ENCODE data around the gene DOK7. TPM values are rescaled to one million over a fixed set of nuclear protein-coding genes. Genes with fewer than 3 reads are reported as not detected.

DOK7 gene
- total RNA-seq, 1 donor from 2014 or later, result 4.8 TPM

- H3K27ac Mint-ChIP-seq, result no peak overlapping the region
- peaks cover 27% of the 10 kb centered on the region for H3K27me3 Mint-ChIP-seq (ENCODE audit: low read depth)
- peaks cover 2% of the 10 kb centered on the region for H3K9me3 Mint-ChIP-seq
- no peak for TF ChIP-seq CTCF (IDR thresholded peaks at IDR 0.05; ENCODE audit: unreplicated experiment)
- H3K36me3 Mint-ChIP-seq, result peaks cover 1% of the 10 kb centered on the region
- no peak overlapping the region for H3K4me3 Mint-ChIP-seq
- no peak for DNase-seq (ENCODE audit: low spot score in 2 of 2, unreplicated experiment in 2 of 2)
- peaks cover 17% of the 10 kb centered on the region for H3K4me1 Mint-ChIP-seq
These were observed 2.0 kb downstream of the DOK7 start for GRCh38 chr4:3464911-3465697.

GRCh38 chr4:3465698-3466671, 2.9 kb downstream of the DOK7 start:
- Mint-ChIP-seq H3K27me3 (ENCODE audit: low read depth) (peaks cover 29% of the 10 kb centered on the region), H3K9me3 (no peaks in the 10 kb centered on the region), H3K4me1 (peaks cover 16% of the 10 kb centered on the region), H3K36me3 (no peaks in the 10 kb centered on the region), H3K27ac (no peak overlapping the region), H3K4me3 (no peak overlapping the region)
- no peak for DNase-seq (ENCODE audit: low spot score in 2 of 2, unreplicated experiment in 2 of 2)
- TF ChIP-seq CTCF (IDR thresholded peaks at IDR 0.05; ENCODE audit: unreplicated experiment), result no peak

DNA sequence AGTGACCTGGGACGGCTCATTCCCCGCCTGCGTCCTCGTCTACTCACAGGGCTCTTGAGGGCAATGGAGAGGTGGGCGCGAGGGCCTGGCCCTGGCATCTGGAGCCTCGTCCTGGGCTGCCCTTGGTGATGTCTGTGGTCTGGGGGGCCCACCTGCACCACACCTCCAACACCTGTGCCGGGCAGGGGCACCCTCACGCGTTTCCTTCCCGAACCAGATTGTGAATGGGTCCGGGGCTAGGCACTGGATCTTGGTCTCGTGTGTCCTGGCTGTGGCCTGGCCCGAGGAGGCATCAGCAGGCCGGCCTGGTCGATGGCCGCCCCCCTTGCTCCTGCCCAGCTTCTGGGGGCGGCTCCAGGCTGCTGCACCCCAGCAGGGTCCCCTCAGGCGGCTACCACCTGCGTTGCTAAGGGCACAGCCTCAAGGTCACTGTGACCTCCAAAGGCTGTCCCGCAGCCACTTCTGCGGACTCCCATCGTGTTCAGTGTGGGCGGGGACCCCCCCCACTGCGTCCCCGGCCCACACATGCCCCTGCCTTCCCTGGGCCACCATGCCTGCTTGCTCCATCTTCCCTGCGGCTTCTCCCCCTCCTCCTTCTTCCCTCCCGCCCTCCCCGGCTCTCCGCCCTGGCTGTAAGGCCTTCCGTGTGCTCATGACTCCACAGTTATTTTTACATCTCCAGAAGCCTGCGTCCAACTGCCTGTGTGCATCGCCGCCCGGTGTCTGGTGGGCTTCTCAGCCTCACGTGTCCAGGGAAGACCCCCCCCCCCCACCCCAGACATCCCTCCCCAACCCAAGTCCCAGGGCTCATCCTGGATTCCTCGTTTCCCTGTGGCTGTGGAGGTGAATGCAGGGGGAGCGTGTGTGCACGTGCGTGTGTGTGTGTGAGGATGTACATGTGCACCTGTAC, 3.8 kb downstream of the DOK7 start:
- Mint-ChIP-seq H3K9me3 (no peaks in the 10 kb centered on the region), H3K27ac (no peak overlapping the region), H3K4me1 (peaks cover 9% of the 10 kb centered on the region), H3K36me3 (no peaks in the 10 kb centered on the region), H3K4me3 (no peak overlapping the region), H3K27me3 (ENCODE audit: low read depth) (peaks cover 26% of the 10 kb centered on the region)
- no peak for TF ChIP-seq CTCF (IDR thresholded peaks at IDR 0.05; ENCODE audit: unreplicated experiment)
- DNase-seq (ENCODE audit: low spot score in 2 of 2, unreplicated experiment in 2 of 2), result no peak

DNA sequence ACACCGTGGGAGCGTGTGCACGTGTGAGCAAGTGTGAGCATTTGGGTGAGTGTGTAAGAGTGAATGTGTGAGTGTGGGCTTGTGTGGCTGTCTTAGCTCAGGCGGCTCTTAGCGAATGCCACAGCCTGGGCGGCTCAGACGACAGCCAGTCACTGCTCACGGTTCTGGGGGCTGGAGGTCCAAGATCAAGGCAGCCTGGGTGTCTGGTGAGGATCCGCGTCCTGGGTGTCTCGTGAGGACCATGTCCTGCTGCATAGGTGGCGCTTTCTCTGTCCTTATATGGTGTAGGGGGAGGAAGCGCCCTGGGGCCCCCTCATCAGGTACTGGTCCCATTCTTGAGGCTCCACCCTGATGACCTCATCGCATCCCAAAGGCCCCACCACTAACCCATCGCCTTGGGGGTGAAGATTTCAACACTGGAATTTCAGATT, 4.5 kb downstream of the DOK7 start:
- TF ChIP-seq CTCF (IDR thresholded peaks at IDR 0.05; ENCODE audit: unreplicated experiment), result no peak
- no peak overlapping the region for H3K27ac Mint-ChIP-seq
- no peak overlapping the region for H3K4me3 Mint-ChIP-seq
- H3K36me3 Mint-ChIP-seq, result no peaks in the 10 kb centered on the region
- H3K27me3 Mint-ChIP-seq (ENCODE audit: low read depth), result peaks cover 21% of the 10 kb centered on the region
- no peaks in the 10 kb centered on the region for H3K9me3 Mint-ChIP-seq
- DNase-seq (ENCODE audit: low spot score in 2 of 2, unreplicated experiment in 2 of 2), result no peak
- H3K4me1 Mint-ChIP-seq, result peaks cover 2% of the 10 kb centered on the region

GRCh38 chr4:3468154-3468553, 5.0 kb downstream of the DOK7 start:
- Mint-ChIP-seq H3K27ac (no peak overlapping the region), H3K27me3 (ENCODE audit: low read depth) (peaks cover 19% of the 10 kb centered on the region), H3K4me3 (no peak overlapping the region), H3K36me3 (no peaks in the 10 kb centered on the region), H3K4me1 (no peaks in the 10 kb centered on the region), H3K9me3 (no peaks in the 10 kb centered on the region)
- TF ChIP-seq CTCF (IDR thresholded peaks at IDR 0.05; ENCODE audit: unreplicated experiment), result no peak
- no peak for DNase-seq (ENCODE audit: low spot score in 2 of 2, unreplicated experiment in 2 of 2)

Measured in mesothelial cell of epicardium (in vitro differentiated cells).